HG03066 (cell line): ENCODE results near the gene COBL.

Experiments used
- ATAC-seq: cut with Tn5 transposase; IDR thresholded peaks from one replicate; pipeline ENCODE4 v1.9.1; 2021; ENCODE audit warnings: low read depth; ENCODE audit not compliant: unreplicated experiment

Gene COBL

DNA sequence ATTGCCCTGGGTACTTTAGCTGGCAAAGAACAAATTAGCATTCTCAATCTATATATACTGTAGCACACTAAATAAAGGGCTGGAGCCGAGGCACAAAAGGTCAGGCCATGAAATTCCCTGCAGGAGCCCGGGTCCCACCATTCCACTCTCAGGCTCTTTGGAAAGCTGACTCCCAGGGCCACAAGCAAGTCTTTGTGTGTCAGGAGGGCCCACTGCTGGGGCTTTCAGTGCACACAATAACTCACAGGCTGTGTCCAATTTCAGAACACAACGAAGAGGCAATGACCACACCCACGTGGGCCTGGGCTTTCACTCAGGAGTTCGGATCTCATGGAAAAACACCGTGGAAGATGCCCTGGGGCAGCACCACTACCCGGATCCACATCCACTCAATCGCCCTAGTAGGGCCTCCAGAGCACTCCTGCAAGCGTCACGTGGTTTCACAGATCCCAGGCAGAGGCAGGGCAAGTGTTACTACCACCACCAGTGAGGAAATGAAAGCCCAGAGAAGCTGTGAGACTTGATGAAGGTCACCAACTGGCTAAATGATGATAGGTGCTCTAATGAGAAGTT, 60.3 kb downstream of the COBL start:
- no peak for ATAC-seq

DNA sequence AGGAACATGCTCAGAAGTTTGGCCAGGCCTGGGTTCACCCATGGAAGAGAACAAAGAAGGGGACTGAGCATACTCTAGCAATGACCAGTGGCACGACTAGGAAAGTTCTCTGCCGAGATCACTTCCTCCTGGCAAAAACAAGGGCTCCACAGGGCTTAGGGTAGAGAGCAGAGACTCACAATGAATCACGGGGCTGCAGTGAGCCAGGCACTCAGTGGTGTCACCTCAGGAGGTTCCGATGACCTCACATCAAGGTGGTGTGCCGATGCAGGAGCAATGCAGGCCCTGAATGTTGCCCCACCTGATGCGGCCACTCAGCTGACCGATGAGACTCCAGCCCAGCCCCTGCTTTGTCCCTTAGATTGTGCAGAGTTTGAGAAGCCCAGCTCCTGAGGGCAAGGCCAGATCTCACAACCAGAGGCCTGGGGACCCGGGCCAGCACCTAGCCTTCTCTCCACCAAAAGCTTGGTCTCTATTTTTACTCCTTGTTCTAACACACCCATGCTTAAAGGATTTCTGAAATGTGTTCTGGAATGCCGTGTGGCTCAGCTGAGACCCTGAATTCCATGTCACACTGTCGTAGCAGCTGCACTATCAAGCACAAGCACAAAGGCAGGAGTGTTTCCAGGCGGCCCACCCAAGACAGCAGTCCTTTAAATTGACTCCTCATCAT, 60.9 kb downstream of the COBL start:
- no peak for ATAC-seq

DNA sequence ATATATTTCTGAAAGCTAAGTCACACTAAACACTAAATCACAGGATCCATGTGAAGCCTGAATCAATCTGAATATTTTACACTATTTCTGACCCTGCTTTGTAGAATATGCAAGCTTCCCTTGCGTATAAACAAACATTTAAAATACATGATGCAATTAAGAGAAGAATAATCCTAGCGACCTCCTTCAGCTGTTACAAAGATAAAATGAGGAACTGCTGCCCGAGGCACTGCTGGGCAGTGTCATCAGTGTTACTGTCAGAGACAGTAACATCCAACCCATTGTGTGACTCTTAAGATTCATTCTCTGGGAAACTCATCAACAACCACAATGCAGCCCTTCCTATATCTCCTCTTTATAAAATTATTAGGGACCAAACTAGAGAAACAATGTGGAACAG, 61.6 kb downstream of the COBL start:
- no peak for ATAC-seq

DNA sequence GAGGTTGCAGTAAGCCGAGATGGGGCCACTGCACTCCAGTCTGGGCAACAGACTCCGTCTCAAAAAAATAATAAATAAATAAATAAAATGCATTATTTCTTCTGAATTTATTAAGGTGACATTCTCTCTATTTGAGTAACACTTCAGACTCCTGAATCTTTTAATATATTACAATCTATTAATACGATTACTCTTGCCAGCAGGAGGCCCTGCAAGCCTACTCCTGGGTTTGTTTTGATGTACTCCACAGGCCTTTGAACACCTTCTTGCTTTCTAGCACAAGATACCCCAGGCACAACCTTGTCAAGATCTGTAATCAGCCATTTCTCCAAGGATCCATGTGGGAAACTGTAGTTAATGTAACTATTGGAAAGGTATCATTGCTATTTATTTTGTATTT, 63.5 kb downstream of the COBL start:
- no peak for ATAC-seq

DNA sequence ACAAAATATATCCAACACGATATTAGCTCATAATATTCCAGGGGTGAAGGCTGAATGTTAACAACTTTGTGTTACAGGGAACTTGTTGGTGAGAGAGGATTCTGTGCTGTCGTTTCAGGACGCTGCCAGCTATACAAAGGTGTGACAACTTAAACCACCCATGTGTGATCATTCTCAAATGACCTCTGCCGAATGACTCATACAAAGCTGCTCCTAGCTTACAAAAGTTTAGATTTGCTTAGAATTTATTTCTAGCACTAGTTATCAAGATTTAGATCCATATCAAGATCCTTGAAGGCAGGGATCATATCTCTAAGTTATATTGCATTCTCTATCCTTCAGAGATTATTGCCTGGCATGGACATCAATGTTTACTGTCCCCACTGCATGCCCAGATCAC, 65.3 kb downstream of the COBL start:
- no peak for ATAC-seq

DNA sequence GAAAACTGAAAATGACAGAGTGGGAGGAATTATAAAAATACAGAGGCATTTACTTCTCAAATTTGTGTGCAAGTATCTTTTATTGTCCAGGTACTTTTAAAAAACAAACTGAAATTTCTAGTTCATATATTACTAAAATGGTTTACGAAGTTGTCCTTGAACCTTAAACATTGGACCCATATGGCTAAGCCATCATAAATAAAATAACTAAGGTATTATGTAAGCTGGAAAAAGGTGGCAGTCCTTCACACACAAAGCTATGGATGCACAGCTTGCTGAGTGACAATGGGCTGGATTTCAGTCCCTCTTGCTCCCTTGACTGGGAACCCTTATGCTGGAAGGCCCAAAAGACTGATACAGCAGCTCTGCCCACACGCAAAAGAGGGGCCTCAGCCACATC, 66.1 kb downstream of the COBL start:
- ATAC-seq = no peak

DNA sequence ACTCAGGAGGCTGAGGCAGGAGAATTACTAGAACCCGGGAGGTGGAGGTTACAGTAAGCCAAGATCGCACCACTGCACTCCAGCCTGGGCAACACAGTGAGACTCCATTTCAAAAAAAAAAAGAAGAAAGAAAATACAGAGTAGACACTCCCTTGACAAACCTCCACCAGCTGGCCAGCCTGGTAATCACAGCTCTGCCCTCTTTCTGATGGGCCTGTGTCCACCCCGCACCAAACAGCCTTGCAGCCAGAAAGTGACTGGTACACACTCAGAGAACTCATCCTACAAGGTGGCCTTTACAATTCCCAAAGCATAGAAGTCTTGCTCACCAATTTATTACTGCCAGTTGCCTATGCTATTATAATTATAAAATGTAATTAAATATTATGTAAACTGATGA, 66.6 kb downstream of the COBL start:
- no peak for ATAC-seq

DNA sequence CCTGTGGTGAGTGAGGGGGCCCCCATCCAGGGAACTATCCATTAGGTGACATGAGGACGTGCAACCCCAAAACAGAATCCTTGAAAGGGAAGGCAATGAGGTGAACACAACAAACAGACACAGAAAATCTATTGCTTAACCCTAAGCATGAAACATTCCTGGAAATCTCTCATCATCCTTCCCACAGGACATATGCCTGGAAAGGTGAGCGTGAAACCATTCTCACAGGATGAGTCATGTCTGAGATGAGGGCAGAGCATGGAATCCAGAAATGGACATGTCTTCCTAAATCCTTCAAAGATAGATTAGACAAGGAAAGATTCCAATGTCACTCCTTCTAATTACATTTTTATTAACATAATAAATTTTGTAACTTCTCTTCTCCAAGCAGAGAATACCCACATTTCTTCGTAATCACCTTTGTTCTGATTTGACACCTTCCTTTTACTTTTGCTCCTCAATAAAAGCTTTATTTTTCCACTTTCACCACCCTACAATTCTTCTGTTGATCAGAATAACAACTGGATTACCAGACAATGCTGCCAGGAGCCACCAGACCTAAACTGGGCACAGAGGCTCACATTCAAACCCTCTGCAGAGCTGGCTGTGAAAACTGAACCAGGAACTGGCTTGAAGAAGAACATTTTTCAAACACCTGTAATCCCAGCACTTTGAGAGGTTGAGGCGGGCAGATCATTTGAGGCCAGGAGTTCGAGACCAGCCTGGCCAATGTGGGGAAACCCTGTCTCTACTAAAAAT, 67.2 kb downstream of the COBL start:
- ATAC-seq = no peak

DNA sequence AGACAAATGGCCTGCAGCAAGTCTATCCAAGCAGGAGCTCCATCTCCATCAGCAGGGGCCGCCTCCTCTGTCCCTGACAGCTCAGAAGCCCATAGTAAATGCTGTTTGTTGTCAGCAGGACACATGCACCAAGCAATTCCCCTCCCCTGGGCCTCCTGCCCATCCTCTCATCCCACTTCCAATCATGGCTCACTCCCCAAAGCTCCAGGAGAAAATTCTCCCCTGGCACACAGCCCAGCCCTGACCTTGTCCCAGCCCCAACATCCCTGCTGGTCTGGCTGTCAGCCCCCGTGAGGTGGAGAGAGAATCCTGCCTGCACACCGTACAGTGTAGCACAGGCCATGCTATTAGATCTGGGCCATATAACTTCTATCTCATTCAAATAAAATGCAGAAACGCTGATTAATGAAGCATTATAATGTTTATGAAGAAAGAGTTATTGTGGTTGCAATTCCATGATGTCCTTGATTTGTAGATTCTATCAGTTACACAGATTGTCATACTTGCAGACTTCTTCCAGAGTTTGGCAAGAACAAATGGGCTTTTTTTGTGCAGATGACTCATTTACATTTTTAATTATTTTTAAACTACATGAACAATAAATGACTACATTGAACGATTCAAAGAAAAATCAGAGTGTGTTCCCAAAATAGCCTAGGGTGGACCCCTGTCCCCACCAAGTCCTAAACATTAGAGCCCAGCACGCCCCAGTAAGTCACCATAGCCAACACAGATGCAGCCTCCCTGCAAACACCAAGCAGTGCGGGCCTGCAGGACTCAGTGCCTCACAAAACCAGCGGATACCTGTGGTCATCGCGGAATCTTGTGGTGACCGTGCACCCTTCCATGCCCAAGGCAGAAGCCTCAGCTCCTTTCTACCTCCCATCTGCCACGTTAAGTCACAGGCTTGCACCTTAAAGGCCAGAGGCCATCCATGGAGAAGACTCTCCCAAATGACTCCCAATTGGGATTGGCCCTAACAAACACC, 70.1 kb downstream of the COBL start:
- ATAC-seq = no peak

DNA sequence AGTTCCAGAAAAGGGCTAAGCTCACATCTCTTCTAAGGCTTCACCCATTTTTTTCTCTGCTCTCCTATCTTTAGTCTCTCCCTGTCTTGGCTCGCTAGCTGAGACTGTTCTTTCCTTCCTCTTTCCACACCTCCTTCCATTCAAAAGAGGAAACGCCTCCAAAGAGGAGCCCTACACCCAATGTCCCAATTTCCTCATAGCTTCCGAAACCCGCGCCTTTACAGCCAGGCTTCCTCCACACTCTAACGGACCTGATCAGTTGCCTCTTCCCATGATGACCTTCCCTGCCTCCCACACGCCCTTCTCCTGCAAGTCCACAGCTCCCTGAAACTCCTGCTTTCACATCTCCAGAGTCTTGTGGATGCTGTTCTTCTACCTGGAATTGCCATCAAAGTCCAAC, 71.7 kb downstream of the COBL start:
- ATAC-seq = no peak

DNA sequence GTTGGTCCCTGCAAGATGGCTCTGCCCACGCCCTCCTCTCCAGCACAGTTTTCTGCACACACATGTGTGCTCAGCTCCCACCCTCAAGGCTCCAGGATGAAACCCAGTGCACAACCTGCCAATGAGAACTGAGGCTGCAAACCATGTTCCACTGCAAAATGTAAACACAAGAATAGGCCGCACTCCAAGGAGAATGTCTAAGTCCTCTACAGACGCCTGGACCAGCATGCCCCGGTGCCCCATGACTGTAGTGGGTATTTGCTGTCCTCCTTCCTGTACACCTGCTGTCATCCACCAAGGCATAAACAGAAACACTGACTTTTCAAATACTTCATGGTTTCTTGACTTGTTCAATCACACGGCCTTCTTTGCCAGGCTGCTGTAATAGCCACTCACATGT, 72.6 kb downstream of the COBL start:
- no peak for ATAC-seq

DNA sequence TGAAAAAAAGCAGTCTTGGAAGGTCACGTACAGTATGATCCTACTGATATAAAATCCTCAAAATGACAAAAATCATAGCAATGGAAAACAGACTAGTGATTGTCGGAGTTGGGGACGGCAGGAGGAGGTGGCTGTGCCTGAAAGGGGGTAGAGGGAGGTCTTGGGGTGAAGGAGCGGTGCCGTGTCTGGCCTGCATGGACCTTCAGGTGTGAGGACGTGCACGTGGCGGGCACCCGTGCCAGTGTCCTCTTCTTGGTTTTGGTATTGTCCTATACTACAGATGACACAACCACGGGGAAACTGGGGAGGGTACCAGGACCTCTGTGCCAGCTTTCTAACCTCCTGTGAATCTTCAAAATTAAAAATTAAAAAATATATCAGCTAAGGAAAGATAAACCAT, 73.0 kb downstream of the COBL start:
- no peak for ATAC-seq

DNA sequence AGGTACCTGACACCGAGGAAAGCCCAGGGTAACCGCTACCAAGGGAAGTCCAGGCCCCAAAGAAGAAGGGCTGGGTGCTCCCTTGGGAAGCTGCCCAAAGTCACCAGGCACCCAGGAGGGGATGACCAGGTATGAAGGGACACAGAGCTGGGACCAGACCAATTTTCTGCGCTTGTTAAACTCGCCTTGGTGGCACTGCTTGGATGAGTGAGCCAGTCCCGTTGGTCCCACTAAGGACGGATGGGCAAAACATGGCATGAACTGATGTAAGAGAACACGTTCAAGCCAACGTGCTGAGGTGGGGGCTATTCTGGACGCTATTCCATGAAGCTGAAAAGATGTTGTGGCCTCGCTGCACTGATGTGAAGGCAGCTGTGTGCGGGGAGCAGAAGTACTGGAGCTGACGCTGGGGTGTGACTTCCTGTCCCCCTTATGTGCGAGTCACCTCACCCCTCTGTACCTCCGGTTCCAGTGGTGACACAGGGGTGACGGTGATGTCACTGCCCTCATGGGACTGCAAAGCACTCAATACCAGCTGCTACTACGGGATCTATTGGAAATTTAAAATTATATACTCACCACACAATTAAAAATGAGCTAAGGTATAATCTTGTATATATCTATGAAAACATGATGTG, 73.6 kb downstream of the COBL start:
- ATAC-seq = no peak

DNA sequence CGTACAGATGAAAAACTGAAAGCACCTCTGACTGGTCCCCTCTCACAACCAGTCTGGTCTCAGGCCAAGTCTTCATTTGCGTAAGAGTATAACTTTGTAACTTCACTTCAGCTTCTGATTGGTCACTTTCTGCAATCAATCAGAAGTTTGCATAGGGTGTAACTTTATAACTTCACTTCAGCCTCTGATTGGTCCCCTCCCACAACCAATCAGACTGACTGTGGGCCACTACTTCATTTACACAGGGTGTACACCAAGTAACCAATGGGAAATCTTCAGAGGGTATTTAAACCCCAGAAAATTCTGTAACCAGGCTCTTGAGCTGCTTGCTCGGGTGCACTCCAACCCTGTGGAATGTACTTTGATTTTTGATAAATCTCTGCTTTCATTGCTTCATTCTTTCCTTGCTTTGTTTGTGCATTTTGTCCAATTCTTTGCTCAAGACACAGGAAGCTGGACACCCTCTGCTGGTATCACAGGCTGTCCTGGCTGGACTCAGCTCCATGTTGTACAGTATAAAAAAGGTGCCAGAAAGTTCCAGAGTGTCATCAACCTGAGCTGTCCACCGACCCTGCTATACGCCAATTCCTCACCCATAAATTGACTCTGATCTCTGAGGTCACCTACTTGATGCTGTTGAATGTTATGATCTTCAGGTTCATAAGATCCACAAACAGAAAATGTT, 74.5 kb downstream of the COBL start:
- no peak for ATAC-seq

DNA sequence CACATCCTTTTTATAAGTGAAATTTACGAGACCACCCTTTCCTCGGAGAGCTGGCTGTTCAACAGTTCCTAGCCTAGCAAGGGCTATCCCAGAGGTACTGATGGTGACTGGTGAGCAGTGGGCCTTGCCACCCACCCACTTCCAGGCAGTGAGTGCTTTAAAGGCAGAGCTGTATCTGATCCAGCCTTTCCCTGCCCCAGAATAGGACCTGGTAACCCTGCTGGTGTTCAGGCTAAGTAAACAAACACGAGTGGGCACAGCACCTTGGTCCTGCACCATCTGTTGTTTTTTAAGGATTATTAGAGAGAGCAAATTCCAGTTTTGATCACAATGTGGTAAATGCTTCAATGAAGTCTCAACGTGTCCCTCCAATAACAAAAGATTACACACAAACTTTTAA, 75.7 kb downstream of the COBL start:
- ATAC-seq = no peak

DNA sequence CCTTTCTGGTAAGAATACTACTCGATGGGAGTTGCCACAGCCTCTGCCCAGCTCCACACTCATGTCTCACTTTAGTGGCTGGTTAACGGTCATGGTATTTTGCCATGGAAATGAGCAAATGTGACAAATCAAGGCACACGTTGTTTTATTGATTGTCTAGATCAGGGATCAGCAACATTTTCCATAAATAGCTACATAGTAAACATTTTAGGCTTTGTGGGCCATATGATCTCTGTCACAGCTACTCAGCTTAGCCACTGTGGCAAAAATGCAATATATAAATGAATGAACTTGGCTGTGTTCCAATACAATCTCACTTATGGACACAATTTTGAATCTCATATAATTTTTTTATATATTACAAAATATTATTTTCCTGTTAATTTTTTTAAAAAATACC, 76.9 kb downstream of the COBL start:
- ATAC-seq = no peak

DNA sequence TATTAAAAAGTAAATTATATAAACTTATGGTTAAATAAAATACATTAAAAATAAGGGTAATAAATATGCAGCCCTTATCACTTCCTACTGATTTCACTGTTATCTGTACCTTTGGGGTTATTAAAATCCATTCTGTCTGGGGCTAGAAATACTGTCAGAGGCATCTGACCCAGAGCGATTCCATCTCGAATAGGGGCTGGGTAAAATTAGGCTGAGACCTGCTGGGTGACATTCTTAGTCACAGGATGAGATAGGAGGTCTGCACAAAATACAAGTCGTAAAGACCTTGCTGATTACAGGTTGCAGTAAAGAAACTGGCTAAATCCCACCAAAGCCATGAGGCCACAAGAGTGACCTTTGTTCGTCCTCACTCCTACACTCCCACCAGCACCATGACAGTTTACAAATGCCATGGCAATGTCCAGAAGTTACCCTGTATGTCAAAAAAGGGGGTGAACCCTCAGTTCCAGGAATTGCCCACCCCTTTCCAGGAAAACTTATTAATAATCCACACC, 77.6 kb downstream of the COBL start:
- no peak for ATAC-seq

DNA sequence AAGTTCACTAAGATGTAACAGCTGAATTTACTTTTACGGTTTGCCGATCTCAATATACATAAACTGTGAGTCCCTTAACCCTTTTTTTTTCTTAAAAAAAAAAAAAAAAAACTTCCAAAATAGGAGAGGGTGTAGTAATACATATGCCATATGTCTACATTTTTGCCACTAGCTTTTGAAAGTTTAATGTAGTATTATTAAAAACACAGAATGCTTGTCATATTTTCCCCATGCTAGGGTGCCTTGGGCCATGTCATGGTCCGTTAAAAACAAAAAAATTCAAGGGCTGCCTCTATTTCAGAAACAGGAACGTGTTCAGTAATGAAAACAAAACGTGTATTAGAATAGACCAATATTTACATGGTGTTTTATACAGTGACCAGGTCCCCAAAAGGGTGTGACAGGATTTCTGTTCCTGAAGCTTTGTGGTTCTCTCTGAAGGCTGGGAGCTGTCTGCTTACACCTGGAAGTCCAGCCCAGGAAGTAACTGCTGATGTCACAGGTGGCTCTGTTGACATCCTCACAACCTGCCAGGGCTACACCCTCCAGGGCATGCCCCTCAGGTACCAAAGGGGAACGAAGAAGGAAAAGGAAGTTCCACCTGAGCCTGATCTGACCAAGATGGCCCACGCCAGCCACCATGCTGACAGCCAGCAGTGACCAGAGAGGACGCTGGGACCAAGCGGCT, 79.0 kb downstream of the COBL start:
- no peak for ATAC-seq

DNA sequence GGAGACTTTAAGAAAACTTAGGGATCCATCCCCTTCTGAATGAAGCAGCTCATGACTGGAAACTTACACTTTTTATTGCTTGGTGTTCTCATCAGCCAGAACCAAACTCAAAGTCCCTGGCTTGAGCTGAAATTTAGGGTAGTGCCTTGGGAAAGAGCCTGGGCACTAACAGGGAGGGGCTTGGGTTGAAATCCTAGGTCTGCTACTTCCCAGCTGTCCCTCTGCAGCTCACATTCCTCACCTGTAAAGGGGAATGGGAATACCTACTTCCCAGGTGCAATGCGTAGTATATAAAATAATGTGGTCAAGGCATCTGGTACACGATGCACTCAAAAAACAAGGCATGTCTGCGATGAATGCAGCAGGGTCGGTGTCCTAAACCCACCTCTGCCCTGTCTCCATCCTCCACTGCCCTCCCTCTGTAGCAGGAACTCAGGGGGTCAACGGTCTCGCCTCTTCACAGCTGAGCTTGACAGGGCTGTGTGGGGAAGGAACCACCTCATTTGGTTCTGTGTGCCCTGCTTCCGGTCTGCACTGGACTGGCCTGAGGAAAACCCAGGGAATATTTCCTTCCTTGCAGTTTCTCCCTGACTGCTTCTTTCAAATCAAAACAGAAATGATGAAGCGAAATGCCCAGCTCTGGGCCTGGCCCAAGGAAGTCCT, 80.0 kb downstream of the COBL start:
- ATAC-seq = no peak
